HL-60/S4 treated with phorbol 12-myristate 13-acetate at 8.2 ng/mL for 4 days and 3 days (cell line): Measurements from ENCODE around the gene C3.

ENCODE experiments used
- in situ Hi-C: fragments of 300-500 bp; cut with MboI; formaldehyde crosslinking; loops from 2 replicates; pipeline ENCODE4 v1.15.0; 2022; ENCODE audit warnings: low sequenced_read_pairs

Gene C3

DNA sequence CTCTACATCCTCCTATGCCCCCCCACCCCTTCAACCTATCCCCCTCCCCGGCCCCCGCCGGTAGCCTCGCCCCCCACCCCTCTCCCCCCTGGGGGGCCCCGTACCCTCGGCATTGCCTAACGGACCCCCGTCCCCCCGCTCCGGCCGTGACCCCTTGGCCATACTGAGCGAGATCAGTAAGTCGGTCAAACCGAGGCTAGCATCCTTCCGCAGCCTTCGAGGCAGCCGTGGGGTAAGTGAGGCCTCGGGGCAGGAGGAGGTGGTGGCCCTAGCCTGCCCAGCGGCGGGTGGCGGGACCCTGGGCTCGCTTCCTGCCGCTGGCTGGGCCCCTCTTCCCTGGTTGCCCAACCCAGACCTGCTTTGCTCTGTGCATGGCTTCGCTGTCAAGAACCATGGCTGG, 25.5 kb upstream of the C3 start:
- in situ Hi-C loops: no loop called here

DNA sequence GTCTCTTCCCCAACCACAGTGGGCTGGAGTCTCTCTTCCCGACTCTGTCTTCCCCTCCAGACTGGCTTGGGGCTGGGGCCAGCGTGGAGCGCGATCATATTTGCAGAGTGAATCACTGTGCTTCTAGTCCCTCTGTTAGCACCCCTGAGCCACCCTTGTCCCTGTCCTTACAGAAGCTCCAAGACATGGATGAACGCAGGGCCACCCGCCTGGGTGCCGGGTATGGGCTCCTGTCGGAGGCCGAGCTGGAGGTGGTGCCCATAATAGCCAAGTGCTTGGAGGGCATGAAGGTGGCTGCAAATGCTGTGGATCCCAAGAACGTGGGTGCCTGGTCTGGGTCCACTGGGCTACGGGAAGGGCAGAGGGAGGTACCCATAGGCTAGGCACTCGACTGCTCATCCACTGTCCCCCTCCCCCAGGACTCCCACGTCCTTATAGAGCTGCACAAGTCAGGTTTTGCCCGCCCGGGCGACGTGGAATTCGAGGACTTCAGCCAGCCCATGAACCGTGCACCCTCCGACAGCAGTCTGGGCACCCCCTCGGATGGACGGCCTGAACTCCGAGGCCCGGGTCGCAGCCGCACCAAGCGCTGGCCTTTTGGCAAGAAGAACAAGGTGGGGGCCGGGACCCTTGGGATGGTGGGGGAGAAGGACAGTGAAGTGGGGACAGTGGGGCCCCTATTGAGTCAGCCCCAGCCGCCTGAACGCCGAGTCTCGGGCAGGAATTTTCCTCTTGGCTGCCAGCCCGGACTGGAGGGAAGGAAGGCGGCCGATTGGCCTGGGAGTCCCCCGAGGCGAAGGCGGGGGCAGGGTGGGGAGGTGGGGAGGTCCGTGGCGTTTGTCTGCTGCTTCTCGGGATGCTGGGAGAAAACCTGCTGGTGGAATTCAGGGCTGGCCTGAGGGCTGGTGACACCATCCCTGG, 24.2 kb upstream of the C3 start:
- in situ Hi-C loops: no loop called here

DNA sequence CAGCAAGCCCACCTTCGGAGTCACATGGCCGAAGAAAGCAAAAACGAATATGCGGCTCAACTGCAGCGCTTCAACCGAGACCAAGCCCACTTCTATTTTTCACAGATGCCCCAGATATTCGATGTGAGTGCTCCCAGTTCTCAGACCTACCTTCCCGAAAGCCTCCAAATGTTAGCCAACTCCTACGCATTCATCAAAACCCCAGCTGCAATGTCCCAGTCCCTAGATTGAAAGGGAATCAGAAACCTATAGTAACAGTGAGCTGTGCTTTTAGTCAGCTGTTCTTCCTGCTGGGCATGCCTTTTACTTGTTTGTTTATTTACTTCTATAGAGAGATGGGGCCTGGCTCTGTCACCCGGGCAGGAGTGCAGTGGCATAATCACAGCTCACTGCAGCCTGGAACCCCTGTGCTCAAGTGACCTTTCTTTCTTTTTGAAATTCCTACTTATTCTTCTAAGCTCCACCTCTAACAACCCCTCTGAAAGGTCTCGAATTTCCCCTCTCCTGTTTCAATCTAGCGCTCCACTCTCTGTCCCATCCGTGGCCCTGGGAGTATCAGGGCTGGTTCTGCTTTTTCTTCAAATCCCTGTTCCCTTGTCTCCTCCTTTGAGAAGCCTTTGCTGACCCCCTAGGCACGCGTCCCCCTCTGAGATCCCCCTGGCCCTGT, 23.4 kb upstream of the C3 start:
- in situ Hi-C loops: no loop called here

DNA sequence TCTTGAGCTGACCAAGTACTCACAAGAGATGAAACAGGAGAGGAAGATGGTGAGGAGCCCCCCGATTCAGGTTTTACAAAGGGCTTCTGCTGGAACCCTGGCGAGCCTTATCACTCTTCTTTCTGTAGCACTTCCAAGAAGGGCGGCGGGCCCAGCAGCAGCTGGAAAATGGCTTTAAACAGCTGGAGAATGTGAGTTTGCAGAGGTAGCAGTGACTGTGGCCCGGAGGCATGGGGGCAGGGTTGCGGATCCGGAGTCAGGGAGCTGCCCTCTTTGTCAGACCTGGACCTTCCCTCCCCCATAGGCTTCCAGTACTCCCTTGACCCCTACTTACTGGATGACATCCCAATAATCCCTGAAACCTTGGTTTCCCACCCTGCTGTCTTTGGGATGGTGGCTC, 22.6 kb upstream of the C3 start:
- in situ Hi-C loops: no loop called here

DNA sequence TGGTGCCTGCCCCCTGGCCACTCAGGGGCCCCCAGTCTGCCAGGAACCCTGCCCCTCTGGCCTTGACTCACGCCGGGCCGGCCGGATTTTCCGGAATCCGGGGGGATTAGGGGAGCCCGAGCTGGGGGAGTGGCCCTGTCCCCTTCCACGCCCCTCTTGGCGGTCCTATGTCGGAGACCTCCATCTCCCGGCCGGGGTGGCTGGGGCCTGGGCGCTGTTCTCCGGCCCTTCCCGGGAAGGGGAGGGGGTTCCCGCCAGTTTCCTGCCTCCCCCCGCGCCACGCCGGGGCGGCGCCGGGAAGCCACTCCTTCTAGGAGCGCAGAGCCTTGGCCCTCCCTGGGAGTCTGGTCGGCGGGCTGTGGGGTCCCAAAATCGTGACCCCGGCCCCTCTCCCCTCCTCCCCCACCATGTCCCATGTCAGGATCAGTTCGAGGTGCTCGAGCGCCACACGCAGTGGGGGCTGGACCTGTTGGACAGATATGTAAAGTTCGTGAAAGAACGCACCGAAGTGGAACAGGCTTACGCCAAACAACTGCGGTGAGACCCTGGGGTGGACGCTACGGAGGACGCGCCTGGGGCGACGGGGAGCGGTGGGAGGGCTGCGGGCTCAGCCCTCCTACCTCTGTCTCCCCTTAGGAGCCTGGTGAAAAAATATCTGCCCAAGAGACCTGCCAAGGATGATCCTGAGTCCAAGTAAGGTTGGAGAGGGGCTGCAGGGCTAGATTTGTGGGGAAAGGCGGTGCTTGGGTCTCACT, 20.3 kb upstream of the C3 start:
- in situ Hi-C loops: no loop called here

DNA sequence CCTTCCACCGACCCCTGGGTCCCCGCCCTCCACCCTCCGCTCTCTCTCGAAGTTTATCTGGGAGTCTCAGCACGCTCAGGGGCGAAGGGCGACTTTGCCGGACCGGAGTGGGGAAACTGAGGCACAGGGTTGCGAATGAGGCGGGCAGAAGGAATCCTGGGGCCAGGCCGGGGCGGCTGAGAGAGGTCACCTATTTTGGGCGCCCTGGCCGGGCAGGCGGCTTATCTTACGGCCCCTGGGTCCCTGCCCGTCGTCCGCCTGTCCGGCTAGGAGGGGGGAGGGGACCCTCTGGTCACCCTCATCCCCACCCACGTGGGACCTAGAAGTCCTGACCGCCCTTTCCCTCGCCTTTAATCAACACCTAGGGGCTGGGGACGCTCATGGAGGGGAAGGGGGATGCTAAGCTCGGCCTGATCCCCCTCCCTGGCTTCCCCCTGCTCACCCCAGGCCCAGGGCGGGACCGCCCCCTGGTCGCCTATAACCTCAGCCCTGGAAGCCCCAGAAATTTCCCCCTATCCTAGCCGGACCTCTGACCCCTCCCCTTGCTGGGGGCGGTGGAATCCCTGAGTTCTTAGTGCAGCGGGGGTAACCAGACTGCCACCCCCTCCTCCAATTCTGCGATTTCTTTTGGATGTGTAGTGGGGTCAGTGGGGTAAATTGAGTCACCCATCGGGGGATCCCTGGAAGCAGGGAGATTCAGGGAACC, 19.6 kb upstream of the C3 start:
- in situ Hi-C loops: loop anchor here (10.0 kb wide), 1 partner anchor 125 kb away; no protein-coding TSS in a partner anchor

DNA sequence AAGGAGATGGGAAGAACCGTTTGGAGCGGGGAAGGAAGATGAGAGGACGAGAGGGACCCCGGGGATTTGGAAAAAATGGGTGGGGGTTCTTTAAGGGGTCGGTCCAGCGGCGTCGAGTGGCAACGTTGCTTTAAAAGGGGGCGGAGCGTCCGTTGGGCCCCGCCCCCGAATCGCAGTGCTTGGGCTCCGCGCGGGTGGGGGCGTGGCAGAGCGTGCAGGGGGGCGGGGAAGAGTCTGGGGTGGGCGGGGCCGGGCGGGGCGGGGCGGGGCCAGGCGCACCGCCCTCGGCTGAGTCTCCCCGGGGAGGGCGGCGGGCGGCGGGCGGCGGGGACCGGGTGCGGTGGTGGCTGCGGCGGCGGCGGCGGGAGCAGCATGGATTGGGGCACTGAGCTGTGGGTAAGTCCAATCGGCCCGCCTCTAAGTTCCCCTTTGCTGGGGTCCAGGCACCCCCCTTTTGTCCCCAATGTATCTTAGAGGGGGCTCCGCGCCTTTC, 19.0 kb upstream of the C3 start, which contains the start of gene TRIP10:
TSS of gene TRIP10 (plus strand) at position 291 of the 493 bp plus-strand sequence. CDS start at position 373, 82 bp downstream.
- in situ Hi-C loops: loop anchor here (10.0 kb wide), 1 partner anchor 125 kb away; no protein-coding TSS in a partner anchor

DNA sequence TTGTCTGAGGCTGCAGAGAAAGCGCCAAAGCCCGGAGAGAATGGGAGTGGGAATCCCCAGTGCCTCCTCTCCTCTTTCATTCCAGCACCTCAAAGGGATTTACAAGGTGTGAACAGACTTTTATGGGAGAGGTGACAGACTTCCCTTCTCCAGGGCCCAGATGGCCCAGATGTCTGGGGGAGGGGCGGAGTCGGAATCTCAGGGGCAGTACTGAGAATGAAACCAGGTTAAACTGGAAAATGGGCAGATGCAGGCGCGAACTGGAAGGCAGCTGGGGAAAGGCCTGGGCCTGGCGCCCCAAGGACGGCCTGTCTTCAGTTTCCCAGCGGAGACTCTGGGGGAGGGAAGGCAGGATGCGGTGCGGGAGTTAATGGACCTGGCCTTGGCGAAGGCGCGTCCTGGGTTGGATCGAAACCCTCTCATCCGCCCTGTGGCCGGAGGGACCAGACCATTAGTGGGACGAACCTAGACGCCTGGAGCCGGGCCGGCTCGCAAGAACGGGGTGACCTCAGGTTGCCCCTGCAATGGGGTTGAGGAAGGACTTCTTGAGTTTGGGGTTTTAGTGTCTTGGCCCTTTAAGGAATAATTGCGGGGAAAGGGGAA, 18.4 kb upstream of the C3 start:
- in situ Hi-C loops: loop anchor here (10.0 kb wide), 1 partner anchor 126 kb away; no protein-coding TSS in a partner anchor

DNA sequence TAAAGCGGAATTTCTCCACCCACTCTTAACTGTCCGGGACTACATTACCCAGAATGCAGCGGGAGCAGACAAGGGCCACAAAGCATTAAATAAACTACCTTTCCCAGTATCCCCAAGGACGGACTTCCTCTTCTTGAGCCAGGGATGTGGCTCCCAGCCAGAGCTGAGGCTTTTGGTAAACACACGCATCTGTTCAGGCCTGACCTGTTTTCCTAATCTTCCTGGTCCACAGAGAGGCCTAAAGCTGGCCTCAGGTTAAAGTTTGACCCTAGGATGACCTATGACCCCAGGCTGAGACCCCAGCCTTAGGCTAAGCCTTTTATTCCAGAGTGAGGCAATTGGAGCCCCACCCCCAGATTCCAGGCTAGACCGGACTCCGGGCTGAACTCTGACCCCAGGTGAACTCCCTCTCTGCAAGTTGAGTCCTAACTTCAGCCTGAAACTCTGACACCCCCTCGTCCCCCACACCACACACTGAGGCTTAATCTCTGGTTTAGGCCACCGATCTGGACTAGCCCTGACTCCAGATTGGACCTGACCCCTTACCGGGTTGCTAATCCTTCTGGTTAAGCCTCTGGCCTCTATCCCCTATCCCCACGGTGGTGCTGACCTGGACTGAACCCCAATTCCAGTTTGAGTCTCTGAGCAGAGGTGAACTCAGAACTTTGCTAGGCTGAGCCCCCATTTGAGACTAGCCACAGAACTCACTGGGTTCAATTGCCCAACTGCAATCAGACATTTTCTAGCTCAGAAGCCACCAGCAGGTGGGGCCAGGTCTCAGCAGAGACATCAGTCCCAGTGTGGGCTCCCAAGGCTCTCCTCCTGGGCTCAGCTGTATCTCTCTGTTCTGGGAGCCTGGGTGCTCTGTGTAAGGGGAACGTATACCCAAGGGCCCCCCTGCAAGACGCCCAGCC, 17.7 kb upstream of the C3 start:
- in situ Hi-C loops: loop anchor here (10.0 kb wide), 1 partner anchor 127 kb away; no protein-coding TSS in a partner anchor

DNA sequence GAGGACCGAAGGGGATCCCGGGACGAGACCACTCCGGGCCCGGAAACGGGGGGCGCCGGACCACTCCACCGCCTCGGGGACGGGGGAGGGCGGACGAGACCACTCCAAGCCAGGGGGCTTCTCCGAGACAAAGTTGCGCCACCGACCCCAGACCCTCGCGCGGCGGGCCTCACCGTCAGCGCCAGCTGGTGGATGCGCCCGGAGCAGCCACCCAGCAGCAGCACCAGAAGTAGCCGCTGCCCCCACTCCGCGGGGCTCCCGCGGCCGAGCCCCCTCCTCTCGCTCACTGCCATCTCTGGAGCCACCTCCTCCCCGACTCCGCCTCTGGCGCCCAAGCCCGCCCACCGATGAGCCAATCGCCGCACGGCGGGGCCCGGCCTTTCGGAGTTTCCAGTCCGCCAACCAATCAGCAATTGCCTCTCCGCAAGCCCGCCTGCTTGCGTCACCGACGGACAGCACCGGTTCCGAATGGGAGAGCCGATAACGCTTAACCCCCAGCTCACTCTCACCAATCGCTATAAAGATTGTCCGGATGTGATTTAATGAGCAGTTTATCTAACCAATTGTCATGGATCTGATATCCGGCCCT, 16.9 kb upstream of the C3 start, which contains the start of gene GPR108:
TSS of gene GPR108 (minus strand) at position 297 of the 589 bp plus-strand sequence. CDS start at position 293, 4 bp downstream.
- in situ Hi-C loops: loop anchor here (10.0 kb wide), 1 partner anchor 127 kb away; no protein-coding TSS in a partner anchor

DNA sequence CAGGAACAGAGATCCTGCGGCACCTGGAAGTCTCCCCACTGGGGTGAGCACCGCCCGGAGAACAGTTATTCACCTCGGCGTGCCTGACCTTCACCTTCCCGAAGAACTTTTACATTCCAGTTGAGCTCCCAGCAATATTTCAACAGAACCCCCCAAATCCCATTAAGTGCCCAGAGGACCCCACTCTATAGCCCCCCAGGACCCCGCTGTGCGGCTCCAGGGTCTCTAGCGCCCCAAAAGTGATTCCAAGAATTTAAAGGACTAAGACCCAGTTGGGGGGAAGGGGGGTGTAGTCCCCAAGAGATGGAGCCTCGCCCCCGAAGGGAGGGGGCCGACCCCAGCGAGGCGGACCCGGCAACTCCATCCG, 16.4 kb upstream of the C3 start:
- in situ Hi-C loops: loop anchor here (10.0 kb wide), 1 partner anchor 128 kb away; no protein-coding TSS in a partner anchor

DNA sequence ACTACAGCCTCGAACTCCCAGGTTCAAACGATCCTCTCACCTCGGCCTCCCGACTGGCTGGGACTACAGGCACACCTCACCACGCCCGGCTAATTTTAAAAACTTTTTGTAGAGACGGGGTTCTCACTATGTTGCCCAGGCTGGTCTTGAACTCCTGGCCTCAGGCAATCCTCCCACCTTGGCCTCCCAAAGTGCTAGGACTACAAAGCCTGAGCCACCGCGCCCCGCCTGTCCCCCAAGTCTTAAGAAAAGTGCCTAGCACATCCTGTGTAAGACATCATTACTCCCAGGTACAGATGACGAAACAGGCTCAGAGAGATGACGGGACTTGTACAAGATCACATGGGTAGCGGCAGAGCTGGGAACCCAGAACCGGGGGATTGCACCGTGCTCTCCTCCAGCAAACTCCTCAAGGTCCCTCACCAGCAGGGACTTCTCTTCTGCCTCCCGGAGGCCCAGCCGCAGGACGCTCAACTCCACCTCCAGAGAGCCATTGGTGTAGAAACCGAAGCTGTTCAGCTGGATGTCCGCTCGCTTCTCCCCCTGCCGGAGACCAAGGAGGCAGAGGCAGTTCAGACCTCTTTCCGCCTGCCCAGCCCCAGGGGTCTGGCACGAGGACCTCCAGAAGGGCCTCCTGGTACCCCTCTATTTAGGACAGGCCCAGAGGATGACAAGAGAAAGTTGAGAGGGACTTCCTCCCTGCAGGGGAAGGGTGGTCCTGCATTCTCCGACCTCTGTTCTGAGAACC, 15.9 kb upstream of the C3 start:
- in situ Hi-C loops: loop anchor here (10.0 kb wide), 1 partner anchor 128 kb away; no protein-coding TSS in a partner anchor

DNA sequence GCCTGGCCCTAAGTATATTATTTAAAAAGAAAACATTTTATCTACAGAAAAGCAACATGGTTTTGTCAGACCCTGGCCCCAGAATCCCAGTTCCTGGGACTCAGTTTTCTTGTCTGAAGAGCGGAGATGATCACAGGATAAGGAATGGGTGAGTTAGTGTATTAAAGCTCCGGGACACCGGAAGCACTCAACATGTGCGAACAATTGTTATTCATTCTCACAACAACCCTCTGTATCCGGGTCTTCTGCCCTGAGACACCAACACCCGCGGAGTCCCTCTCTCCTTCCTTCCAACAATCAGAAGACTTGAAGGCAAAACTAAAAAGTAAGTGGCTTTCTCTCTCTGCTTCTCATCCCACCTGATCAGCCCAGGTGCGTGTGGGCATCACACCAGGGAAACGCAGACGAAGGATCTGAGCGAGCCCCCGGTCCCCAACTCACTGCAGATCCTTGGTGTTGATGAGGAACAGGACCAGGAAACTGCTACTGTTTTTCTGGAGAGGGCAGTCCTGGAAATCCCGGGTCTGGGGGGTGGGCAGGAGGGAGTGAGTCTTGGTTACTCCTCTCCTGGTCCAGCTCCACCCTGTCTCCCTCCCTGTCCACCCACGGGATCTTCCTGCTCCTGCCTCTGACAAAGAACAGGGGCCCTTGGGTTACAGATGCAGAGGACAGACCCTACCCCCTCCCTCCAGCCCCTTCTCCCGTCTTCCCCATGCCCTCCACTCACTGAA, 14.9 kb upstream of the C3 start:
- in situ Hi-C loops: loop anchor here (10.0 kb wide), 1 partner anchor 129 kb away; no protein-coding TSS in a partner anchor

DNA sequence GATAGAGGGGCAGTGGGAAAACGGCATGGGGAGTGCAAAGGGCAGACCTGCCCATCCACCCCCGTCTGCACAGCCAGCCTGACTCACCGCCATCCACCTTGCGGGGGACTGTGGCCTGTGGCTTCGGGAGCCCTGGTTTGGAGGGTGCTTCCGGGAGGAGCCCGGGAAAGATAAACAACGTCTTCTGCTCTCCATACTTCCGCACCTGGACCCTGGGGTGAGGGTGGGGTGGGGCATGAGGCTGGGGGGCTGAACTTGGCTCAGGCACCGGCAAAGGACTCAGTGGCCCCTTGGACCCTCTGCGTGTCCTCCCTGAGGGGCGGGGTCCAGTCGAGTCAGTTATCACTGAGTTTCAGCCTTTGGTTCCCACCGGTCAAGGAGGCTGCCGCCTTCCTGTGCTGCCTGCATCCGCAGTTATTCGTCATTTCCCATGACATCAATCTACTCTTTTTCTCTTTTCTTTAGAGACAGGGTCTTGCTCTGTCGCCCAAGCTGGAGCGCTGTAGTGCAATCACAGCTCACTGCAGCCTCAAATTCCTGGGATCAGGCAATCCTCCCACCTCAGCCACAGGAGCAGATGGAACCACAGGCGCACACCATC, 13.7 kb upstream of the C3 start:
- in situ Hi-C loops: loop anchor here (10.0 kb wide), 1 partner anchor 131 kb away; no protein-coding TSS in a partner anchor

DNA sequence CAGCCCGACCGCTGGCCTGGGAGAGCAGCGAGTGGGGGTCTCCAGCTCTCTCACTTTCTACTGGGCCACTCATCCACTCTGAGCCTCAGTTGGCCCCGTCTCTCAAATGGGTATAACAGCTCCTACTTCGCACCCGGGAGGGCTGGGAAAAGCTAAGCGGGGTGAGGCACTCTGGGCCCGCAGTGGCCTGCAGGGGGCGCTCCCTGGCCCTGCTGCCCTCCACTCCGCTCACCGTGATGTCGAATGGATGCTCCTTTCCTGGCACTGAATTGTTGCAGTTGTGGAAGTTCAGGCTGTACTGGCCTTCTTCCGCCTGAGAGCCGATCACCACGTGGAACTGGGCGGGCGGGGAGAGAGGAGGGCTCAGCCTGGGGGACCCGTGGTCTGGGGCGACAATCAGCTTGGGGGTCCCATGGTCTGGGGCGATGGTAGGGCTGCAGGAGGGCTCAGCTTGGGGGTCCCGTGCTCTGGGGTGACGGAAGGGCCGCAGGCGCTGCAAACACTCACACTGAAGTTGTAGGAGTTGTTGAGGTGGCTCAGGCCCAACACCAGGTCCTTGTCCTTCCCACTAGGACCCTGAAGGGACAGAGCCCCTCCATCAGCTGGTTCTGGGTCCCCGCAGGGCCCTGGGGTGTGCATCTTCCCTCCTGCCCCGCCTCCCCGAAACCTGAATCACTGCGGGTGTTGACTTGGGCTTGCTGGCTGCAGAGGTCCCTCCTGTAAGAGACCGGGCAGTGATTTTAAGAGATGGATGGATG, 13.1 kb upstream of the C3 start:
- in situ Hi-C loops: loop anchor here (10.0 kb wide), 1 partner anchor 131 kb away; no protein-coding TSS in a partner anchor
